Ascending aorta (tissue), 2 donors: ENCODE results near the gene RHBG. TPM values are rescaled to one million over a fixed set of nuclear protein-coding genes. Genes with fewer than 3 reads are reported as not detected.

ENCODE experiments used
- DNase-seq, 2 donors: peaks; one replicate each; pipeline ENCODE4 v3.0.0-alpha.2; 2019; ENCODE audit warnings: low spot score in 2 of 2
- H3K27ac ChIP-seq, 2 donors: fragments of 200-600 bp; sonication (generic); one replicate each; pipeline ENCODE4 v1.5.1; 2016 to 2017; ENCODE audit warnings: mild to moderate bottlenecking in 1 of 2
- H3K27me3 ChIP-seq: fragments of 200-600 bp; sonication (generic); one replicate; pipeline ENCODE4 v1.5.1; 2017
- H3K36me3 ChIP-seq, 2 donors: fragments of 200-600 bp; sonication (generic); one replicate each; pipeline ENCODE4 v1.5.1; 2016
- H3K4me1 ChIP-seq, 2 donors: fragments of 200-600 bp; sonication (generic); one replicate each; pipeline ENCODE4 v1.5.1; 2016 to 2017; ENCODE audit warnings: mild to moderate bottlenecking in 1 of 2
- H3K4me3 ChIP-seq, 2 donors: fragments of 200-600 bp; sonication (generic); one replicate each; pipeline ENCODE4 v1.5.1; 2016 to 2017; ENCODE audit warnings: mild to moderate bottlenecking in 1 of 2
- H3K9me3 ChIP-seq, 2 donors: fragments of 200-600 bp; sonication (generic); one replicate each; pipeline ENCODE4 v1.5.1; 2016
- intact Hi-C: fragments of 100-400 bp; cut with DNase I; formaldehyde crosslinking; loops from one replicate; pipeline ENCODE4 v1.15.1; 2023
- total RNA-seq: library from RNA; depleted of rRNA; stranded (reverse); fragments of >200 nt; gene quantifications from one replicate; pipeline ENCODE4 v1.1.0, GENCODE V29; 2016
- TF ChIP-seq, protein P1 (sequence below), 3 experiments: fragments of 200-600 bp in 2 of 3; fragments of 450-650 bp in 1 of 3; sonication (generic) in 2 of 3; IDR thresholded peaks; one replicate each; pipeline ENCODE4 v1.5.1; 2016 to 2019; ENCODE audit warnings: antibody characterized with exemption in 3 of 3, mild to moderate bottlenecking in 1 of 3, moderate library complexity in 1 of 3

RHBG gene
- total RNA-seq, 1 donor from 2014 or later = not detected

DNA sequence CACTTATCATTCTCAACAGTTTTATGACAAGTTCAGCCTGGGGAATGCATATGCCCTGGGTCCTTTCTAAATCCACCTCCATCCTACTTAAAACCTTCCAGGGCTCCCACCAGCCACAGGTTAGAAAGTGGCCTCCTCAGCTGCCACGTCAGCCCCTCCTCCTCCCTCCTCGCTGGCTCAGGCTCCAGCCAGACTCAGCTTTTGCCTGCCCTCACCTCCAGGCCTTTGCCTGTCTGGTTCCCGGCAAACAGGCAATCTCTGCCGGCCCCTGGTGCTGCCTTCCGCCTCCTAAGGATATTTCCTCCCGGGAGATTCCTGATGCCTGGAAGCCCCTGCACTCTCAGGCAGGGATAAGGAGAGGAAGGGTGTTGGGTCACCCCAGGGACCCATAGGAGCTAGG lies 9.5 kb downstream of the RHBG start:
- intact Hi-C loops = no loop called here
- TF ChIP-seq, protein P1, sequence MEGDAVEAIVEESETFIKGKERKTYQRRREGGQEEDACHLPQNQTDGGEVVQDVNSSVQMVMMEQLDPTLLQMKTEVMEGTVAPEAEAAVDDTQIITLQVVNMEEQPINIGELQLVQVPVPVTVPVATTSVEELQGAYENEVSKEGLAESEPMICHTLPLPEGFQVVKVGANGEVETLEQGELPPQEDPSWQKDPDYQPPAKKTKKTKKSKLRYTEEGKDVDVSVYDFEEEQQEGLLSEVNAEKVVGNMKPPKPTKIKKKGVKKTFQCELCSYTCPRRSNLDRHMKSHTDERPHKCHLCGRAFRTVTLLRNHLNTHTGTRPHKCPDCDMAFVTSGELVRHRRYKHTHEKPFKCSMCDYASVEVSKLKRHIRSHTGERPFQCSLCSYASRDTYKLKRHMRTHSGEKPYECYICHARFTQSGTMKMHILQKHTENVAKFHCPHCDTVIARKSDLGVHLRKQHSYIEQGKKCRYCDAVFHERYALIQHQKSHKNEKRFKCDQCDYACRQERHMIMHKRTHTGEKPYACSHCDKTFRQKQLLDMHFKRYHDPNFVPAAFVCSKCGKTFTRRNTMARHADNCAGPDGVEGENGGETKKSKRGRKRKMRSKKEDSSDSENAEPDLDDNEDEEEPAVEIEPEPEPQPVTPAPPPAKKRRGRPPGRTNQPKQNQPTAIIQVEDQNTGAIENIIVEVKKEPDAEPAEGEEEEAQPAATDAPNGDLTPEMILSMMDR (IDR thresholded peaks at IDR 0.05) = no peak
- no peaks in the 10 kb centered on the region for H3K9me3 ChIP-seq
- H3K4me1 ChIP-seq = no peaks in the 10 kb centered on the region
- no peak for DNase-seq
- no peak overlapping the region for H3K27ac ChIP-seq
- H3K4me3 ChIP-seq = no peak overlapping the region
- H3K36me3 ChIP-seq = no peaks in the 10 kb centered on the region
- H3K27me3 ChIP-seq = no peaks in the 10 kb centered on the region

DNA sequence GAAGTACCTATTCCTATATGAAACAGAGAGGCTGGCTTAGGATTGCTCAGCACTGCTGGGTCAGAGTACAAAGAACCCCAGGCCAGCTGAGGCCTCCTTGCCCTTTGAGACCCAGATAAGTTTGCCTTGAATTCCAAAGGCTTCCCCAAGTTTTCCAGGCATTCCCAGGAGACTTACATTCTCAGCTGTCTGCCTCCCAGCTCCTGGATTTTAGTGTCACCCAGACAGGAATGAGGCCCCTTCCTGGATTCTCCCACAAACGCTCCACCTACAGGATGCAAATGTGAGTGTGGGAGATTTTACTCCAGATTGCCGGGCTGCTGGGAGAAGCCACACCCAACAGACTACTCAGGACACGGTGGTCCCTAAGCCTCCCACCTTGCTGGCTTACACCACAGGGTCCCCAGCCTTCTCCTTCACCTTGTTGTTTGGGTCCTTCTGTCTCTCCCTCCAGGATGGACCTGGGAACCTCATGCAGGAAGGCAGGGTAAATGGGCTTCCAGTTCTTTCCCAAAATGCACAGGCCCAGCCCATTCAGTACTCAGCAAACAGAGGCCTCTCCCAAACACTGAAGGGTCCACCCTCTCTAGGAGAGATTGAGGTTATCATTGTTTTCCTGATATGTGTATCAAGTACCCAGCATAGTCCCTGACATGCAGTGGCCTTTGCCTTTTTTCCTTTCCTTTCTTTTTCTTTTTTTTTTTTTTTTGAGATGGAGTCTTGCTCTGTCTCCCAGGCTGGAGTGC lies 10.6 kb downstream of the RHBG start:
- no peak overlapping the region for H3K4me3 ChIP-seq
- intact Hi-C loops = no loop called here
- H3K4me1 ChIP-seq = no peaks in the 10 kb centered on the region
- DNase-seq = no peak
- TF ChIP-seq, protein P1 (IDR thresholded peaks at IDR 0.05) = no peak
- H3K36me3 ChIP-seq = no peaks in the 10 kb centered on the region
- no peaks in the 10 kb centered on the region for H3K9me3 ChIP-seq
- no peaks in the 10 kb centered on the region for H3K27me3 ChIP-seq
- no peak overlapping the region for H3K27ac ChIP-seq

- intact Hi-C loops = no loop called here
- no peak for DNase-seq
- H3K36me3 ChIP-seq = no peaks in the 10 kb centered on the region
- no peak overlapping the region for H3K27ac ChIP-seq
- TF ChIP-seq, protein P1 (IDR thresholded peaks at IDR 0.05) = no peak
- no peaks in the 10 kb centered on the region for H3K9me3 ChIP-seq
- H3K4me1 ChIP-seq = no peaks in the 10 kb centered on the region
- H3K4me3 ChIP-seq = no peak overlapping the region
- no peaks in the 10 kb centered on the region for H3K27me3 ChIP-seq
Measured at GRCh38 chr1:156382561-156382960, 13.6 kb downstream of the RHBG start.

DNA sequence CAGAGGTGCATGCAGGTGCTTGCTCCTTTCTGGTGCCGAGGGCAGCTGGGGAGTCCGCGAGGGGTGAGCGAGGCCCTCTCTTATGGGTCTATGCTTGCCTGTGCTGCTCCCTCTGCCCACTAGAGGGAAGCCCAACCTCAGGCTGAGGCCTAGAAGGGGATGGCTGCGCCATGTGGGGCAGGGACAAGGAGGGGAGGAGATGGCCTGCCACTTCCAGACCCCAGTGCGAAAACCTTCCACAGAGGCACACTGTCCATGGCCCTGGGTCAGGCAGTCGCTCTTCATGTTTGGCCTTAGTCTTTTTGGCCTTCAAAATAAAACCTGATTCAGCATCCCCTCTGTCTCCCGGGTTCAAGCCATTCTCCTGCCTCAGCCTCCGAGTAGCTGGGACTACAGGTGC lies 14.0 kb downstream of the RHBG start:
- intact Hi-C loops = no loop called here
- Histone ChIP-seq H3K27me3 (no peaks in the 10 kb centered on the region), H3K36me3 (no peaks in the 10 kb centered on the region), H3K27ac (no peak overlapping the region), H3K4me1 (no peaks in the 10 kb centered on the region), H3K4me3 (no peak overlapping the region), H3K9me3 (no peaks in the 10 kb centered on the region)
- DNase-seq = no peak
- TF ChIP-seq, protein P1 (IDR thresholded peaks at IDR 0.05) = peak; percentile 69 to 74 (median 71)

DNA sequence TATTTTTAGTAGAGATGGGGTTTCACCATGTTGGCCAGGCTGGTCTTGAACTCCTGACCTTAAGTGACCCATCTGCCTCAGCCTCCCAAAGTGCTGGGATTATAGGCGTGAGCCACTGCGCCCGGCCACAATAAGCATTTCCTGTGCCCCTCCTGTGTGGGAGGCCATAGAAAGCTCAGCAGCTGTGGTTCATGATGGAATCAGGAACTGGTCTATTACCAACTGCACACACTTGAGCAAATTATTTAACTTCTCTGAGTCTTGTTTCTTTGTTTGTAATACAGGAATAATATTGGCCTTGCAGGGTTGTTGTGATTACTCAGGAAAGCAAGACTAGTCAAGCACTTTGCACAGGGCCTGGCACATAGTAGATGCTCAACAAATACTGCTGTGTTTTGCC lies 15.0 kb downstream of the RHBG start:
- intact Hi-C loops = loop anchor here (2.0 kb wide), 2 partner anchors 225 to 273 kb away; no protein-coding TSS in a partner anchor
- no peaks in the 10 kb centered on the region for H3K9me3 ChIP-seq
- H3K4me3 ChIP-seq = no peak overlapping the region

More for the DNA sequence above, 15.0 kb downstream of the RHBG start:
- no peaks in the 10 kb centered on the region for H3K27me3 ChIP-seq
- H3K36me3 ChIP-seq = no peaks in the 10 kb centered on the region
- TF ChIP-seq, protein P1 (IDR thresholded peaks at IDR 0.05) = no peak
- no peaks in the 10 kb centered on the region for H3K4me1 ChIP-seq
- no peak overlapping the region for H3K27ac ChIP-seq
- DNase-seq = no peak
